Endothelial cell of umbilical vein (primary cell): ENCODE measurements around the gene TMX1. TPM values are rescaled to one million over a fixed set of nuclear protein-coding genes. Genes with fewer than 3 reads are reported as not detected.
A peak's percentile ranks its signal among the peaks of the same experiment; 100 is the strongest.

Experiments
- BruUV-seq: library from RNA; stranded (reverse); fragments of 400-500 nt; replicated peaks from 2 replicates; lab custom pipeline; 2021; lab: Mats Ljungman, UMichigan
- CTCF ChIA-PET: fragments of 300-600, 350-600 bp; sonication (Branson Sonifier 250); formaldehyde crosslinking; loops from one replicate; lab custom pipeline; 2021; ENCODE audit warnings: antibody characterized with exemption, inconsistent platforms; lab: Charles Lee
- POLR2A ChIA-PET: fragments of 300-600, 350-600 bp; sonication (Branson Sonifier 250); formaldehyde crosslinking; loops from one replicate; lab custom pipeline; 2021; ENCODE audit warnings: antibody characterized with exemption, inconsistent platforms; lab: Charles Lee
- DNase-seq: peaks from one replicate; pipeline ENCODE4 v3.0.0-alpha.2; 2011; ENCODE audit warnings: low read depth, low spot score
- FAIRE-seq: peaks from 2 replicates; lab custom pipeline; 2011; peaks lifted over from hg19 to GRCh38; lab: Jason Lieb, UNC
- H2AFZ ChIP-seq: 2 replicates; pipeline ENCODE4 v1.6.0; 2012; ENCODE audit warnings: low read depth, low read length, control low read depth, inconsistent platforms
- H3K27ac ChIP-seq: 2 replicates; pipeline ENCODE4 v1.5.1; 2011; ENCODE audit warnings: low read depth, mild to moderate bottlenecking, control low read depth, low read length, moderate library complexity; ENCODE audit not compliant: insufficient read depth
- H3K27me3 ChIP-seq, 2 experiments: 2 replicates each; pipeline versions ENCODE4 v1.6.0 to v1.6.1; 2011; ENCODE audit warnings: low read length in 2 of 2, mixed read lengths in 1 of 2; ENCODE audit not compliant: control insufficient read depth in 2 of 2, insufficient read depth in 2 of 2
- H3K36me3 ChIP-seq, 2 experiments: 2 replicates in 1 of 2; 3 replicates in 1 of 2; pipeline ENCODE4 v1.5.1; 2011; ENCODE audit warnings: low read length in 2 of 2, mild to moderate bottlenecking in 1 of 2, moderate library complexity in 1 of 2; ENCODE audit not compliant: control insufficient read depth in 2 of 2, insufficient read depth in 2 of 2; ENCODE audit errors: extremely low read depth in 1 of 2
- H3K4me1 ChIP-seq: 3 replicates; pipeline ENCODE4 v1.5.1; 2011; ENCODE audit warnings: mild to moderate bottlenecking, low read length; ENCODE audit not compliant: control insufficient read depth, insufficient read depth; ENCODE audit errors: extremely low read depth
- H3K4me2 ChIP-seq: 2 replicates; pipeline ENCODE4 v1.6.1; 2011; ENCODE audit warnings: low read length, control low read depth, mixed read lengths; ENCODE audit not compliant: insufficient read depth
- H3K4me3 ChIP-seq, 3 experiments: fragments of 200-600 bp in 1 of 3; sonication (generic), shearing (Covaris generic) in 1 of 3; replicated peaks in 1 of 3; 2 replicates each; pipeline ENCODE4 v1.5.1; 2011 to 2016; ENCODE audit warnings: control low read depth in 3 of 3, low read length in 3 of 3, mild to moderate bottlenecking in 2 of 3, inconsistent platforms in 1 of 3, low read depth in 1 of 3, moderate library complexity in 1 of 3; ENCODE audit not compliant: insufficient read depth in 1 of 3
- H3K79me2 ChIP-seq: 2 replicates; pipeline ENCODE4 v1.6.0; 2012; ENCODE audit warnings: low read length, inconsistent platforms; ENCODE audit not compliant: control insufficient read depth, insufficient read depth
- H3K9ac ChIP-seq: replicated peaks from 2 replicates; pipeline ENCODE3; 2011; ENCODE audit warnings: low read length, control low read depth; ENCODE audit not compliant: insufficient read depth; ENCODE audit errors: extremely low read depth
- H3K9me1 ChIP-seq: replicated peaks from 3 replicates; pipeline ENCODE4 v1.6.0; 2011; ENCODE audit warnings: mild to moderate bottlenecking, low read length; ENCODE audit not compliant: control insufficient read depth, insufficient read depth; ENCODE audit errors: extremely low read depth
- H3K9me3 ChIP-seq: replicated peaks from 2 replicates; pipeline ENCODE4 v1.5.1; 2012; ENCODE audit warnings: low read length, inconsistent platforms; ENCODE audit not compliant: control insufficient read depth, insufficient read depth
- H4K20me1 ChIP-seq: replicated peaks from 2 replicates; pipeline ENCODE3; 2011; ENCODE audit warnings: mild to moderate bottlenecking, low read length; ENCODE audit not compliant: control insufficient read depth, insufficient read depth; ENCODE audit errors: extremely low read depth
- EZH2 ChIP-seq: IDR thresholded peaks from 2 replicates; pipeline ENCODE4 v1.6.1; 2012; ENCODE audit warnings: borderline replicate concordance, low read depth, mild to moderate bottlenecking, moderate library complexity, low read length, inconsistent platforms; ENCODE audit not compliant: severe bottlenecking
- FOS ChIP-seq: IDR thresholded peaks from 2 replicates; pipeline ENCODE4 v1.6.1; 2011; ENCODE audit warnings: mild to moderate bottlenecking, low read length, moderate library complexity, borderline replicate concordance; ENCODE audit not compliant: insufficient read depth
- GATA2 ChIP-seq: IDR thresholded peaks from 2 replicates; pipeline ENCODE4 v1.7.0; 2011; ENCODE audit warnings: low read depth, mild to moderate bottlenecking, moderate library complexity, mixed read lengths, low read length; ENCODE audit not compliant: insufficient read length, insufficient read depth
- JUN ChIP-seq: IDR thresholded peaks from 2 replicates; pipeline ENCODE4 v1.6.1; 2011; ENCODE audit warnings: borderline replicate concordance, low read depth; ENCODE audit not compliant: insufficient read length, insufficient read depth
- MYC ChIP-seq: IDR thresholded peaks from one replicate; pipeline ENCODE4 v1.6.1; 2011; ENCODE audit warnings: mild to moderate bottlenecking, low read depth, low read length
- POLR2A ChIP-seq: IDR thresholded peaks from 2 replicates; pipeline ENCODE4 v1.6.1; 2012; ENCODE audit warnings: low read depth, mild to moderate bottlenecking, control low read depth, low read length
- POLR2AphosphoS5 ChIP-seq: IDR thresholded peaks from 2 replicates; pipeline ENCODE4 v1.6.1; 2012; ENCODE audit warnings: low read depth, mild to moderate bottlenecking, control low read depth, low read length, moderate library complexity; ENCODE audit not compliant: insufficient read depth
- dilution Hi-C: fragments of 300-500 bp; cut with MboI; formaldehyde crosslinking; loops from one replicate; pipeline ENCODE4 v1.15.0; 2019; ENCODE audit warnings: low sequenced_read_pairs; ENCODE audit not compliant: extremely low pct_ligation_motif_present
- intact Hi-C: fragments of 100-400 bp; cut with micrococcal nuclease; formaldehyde crosslinking; loops from one replicate; pipeline ENCODE4 v1.10.0; 2022
- polyA plus RNA-seq, 4 experiments: library from polyadenylated mRNA; depleted of rRNA in 3 of 4; stranded (reverse) in 3 of 4; unstranded in 1 of 4; fragments of >200 nt; gene quantifications; 2 replicates each; pipeline versions ENCODE4 v1.2.1 to v1.2.3, GENCODE V29; 2011 to 2012; ENCODE audit warnings: missing spikeins in 1 of 4
- total RNA-seq: library from RNA; stranded (reverse); gene quantifications from 2 replicates; pipeline ENCODE4 v1.2.3, GENCODE V29; 2021
- TF ChIP-seq, protein P1 (sequence below): IDR thresholded peaks from 2 replicates; pipeline ENCODE4 v1.6.1; 2011; ENCODE audit not compliant: insufficient read depth, insufficient read length
- TF ChIP-seq, protein P2 (sequence below), 2 donors: IDR thresholded peaks; 1 replicate in 1 of 2; 2 replicates in 1 of 2; pipeline ENCODE4 v1.5.1; 2011; ENCODE audit warnings: low read length in 2 of 2, mild to moderate bottlenecking in 2 of 2, moderate library complexity in 2 of 2, control low read depth in 1 of 2, inconsistent platforms in 1 of 2, low read depth in 1 of 2; ENCODE audit not compliant: insufficient read depth in 1 of 2; ENCODE audit errors: extremely low read depth in 1 of 2

The TMX1 gene
- total and polyA plus RNA-seq, 2 donors (not counting 3 experiments of a cell fraction or from before 2014, with no cell fraction given), result 11.4 to 41.9 TPM

DNA sequence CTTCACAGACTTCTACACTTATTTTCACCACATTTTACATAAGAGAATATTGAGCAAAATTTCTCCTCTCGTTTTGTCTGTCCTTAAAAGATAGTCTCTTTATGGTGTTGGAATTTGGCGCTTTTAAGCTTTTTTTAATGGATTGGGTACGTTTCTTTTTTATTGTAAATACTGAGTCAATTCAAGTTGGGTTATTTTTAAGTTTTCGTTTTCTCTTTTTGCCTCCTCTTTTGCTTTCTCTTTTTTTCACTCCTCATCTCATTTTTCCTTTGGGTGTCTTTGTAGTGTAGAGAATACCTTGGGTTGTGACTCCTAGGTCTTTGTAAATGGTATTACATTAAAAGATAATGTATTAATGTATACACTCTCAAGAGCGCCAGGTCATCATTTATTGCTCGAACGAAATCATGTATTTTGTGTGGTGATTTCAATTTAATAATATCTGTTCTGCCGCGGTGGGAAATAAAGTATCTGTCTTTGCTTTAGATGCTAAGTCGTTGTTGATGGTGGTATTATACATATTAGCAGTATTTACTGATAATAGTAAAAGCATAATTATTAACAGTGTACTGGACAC lies 845 bp downstream of the TMX1 start:
- CTCF ChIA-PET, result no interaction called here

More for the DNA sequence above, 845 bp downstream of the TMX1 start:
- no peaks in the 10 kb centered on the region for H3K9me3 ChIP-seq
- H3K4me3 ChIP-seq, result peak overlapping the region; percentile 75 to 100 (median 91)
- H2AFZ ChIP-seq, result peak overlapping the region; percentile 79
- intact Hi-C loops (loop anchor here (1.0 kb wide), 1 partner anchor 146 kb away; the partner anchor contains the start of gene TRIM9), dilution Hi-C loops (no loop called here)
- DNase-seq (no peak), FAIRE-seq (no peak)
- no peaks in the 10 kb centered on the region for H4K20me1 ChIP-seq
- BruUV-seq, result no TSS peak
- H3K27me3 ChIP-seq, result peaks cover 0 to 3% of the 10 kb centered on the region in 2 experiments
- POLR2A ChIA-PET, result no interaction called here
- peaks cover 9% of the 10 kb centered on the region for H3K4me1 ChIP-seq
- H3K36me3 ChIP-seq, result no peaks in the 10 kb centered on the region
- TF ChIP-seq GATA2 (no peak), POLR2A (no peak), POLR2AphosphoS5 (no peak), FOS (no peak), EZH2 (no peak), JUN (no peak), MYC (no peak)
- TF ChIP-seq, protein P1, sequence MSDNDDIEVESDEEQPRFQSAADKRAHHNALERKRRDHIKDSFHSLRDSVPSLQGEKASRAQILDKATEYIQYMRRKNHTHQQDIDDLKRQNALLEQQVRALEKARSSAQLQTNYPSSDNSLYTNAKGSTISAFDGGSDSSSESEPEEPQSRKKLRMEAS, result no peak
- TF ChIP-seq, protein P2, sequence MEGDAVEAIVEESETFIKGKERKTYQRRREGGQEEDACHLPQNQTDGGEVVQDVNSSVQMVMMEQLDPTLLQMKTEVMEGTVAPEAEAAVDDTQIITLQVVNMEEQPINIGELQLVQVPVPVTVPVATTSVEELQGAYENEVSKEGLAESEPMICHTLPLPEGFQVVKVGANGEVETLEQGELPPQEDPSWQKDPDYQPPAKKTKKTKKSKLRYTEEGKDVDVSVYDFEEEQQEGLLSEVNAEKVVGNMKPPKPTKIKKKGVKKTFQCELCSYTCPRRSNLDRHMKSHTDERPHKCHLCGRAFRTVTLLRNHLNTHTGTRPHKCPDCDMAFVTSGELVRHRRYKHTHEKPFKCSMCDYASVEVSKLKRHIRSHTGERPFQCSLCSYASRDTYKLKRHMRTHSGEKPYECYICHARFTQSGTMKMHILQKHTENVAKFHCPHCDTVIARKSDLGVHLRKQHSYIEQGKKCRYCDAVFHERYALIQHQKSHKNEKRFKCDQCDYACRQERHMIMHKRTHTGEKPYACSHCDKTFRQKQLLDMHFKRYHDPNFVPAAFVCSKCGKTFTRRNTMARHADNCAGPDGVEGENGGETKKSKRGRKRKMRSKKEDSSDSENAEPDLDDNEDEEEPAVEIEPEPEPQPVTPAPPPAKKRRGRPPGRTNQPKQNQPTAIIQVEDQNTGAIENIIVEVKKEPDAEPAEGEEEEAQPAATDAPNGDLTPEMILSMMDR (IDR thresholded peaks at IDR 0.05; ENCODE audit: extremely low read depth in 1 of 2, insufficient read depth in 1 of 2, low read depth in 1 of 2, low read length in 2 of 2), result no peak
- no peaks in the 10 kb centered on the region for H3K9me1 ChIP-seq
- H3K27ac ChIP-seq, result peak overlapping the region; percentile 6
- H3K9ac ChIP-seq, result peak overlapping the region; percentile 79
- peaks cover 49% of the 10 kb centered on the region for H3K79me2 ChIP-seq
- peak overlapping the region; percentile 87 for H3K4me2 ChIP-seq
